BJ (cell line): ENCODE measurements around the gene RERE. TPM values are rescaled to one million over a fixed set of nuclear protein-coding genes. Genes with fewer than 3 reads are reported as not detected.

Experiments used
- CTCF ChIA-PET: fragments of 350-600 bp; formaldehyde crosslinking; extraction: SDS; loops from one replicate; lab custom pipeline; 2021; ENCODE audit warnings: antibody characterized with exemption, inconsistent platforms; lab: Yijun Ruan, JAX
- POLR2A ChIA-PET: fragments of 300-600 bp; sonication (Branson Sonifier 250); formaldehyde crosslinking; extraction: SDS; loops from one replicate; lab custom pipeline; 2021; ENCODE audit warnings: antibody characterized with exemption; lab: Charles Lee
- DNase-seq: peaks from one replicate; pipeline ENCODE4 v3.0.0-alpha.2; 2011; ENCODE audit warnings: low read depth
- H3K27me3 ChIP-seq: 2 replicates; pipeline ENCODE4 v1.6.0; 2011; ENCODE audit warnings: low read length; ENCODE audit not compliant: control insufficient read depth, insufficient read depth
- H3K36me3 ChIP-seq: 2 replicates; pipeline ENCODE4 v1.5.1; 2011; ENCODE audit warnings: low read length; ENCODE audit not compliant: control insufficient read depth, insufficient read depth
- H3K4me3 ChIP-seq: 2 replicates; pipeline ENCODE4 v1.5.1; 2011; ENCODE audit warnings: low read depth, mild to moderate bottlenecking, control low read depth, low read length
- CTCF ChIP-seq: IDR thresholded peaks from 2 replicates; pipeline ENCODE4 v1.5.1; 2011; ENCODE audit warnings: low read depth, mild to moderate bottlenecking, control low read depth, inconsistent platforms, low read length, moderate library complexity; ENCODE audit not compliant: insufficient read depth
- polyA plus RNA-seq: library from polyadenylated mRNA; depleted of rRNA; stranded (reverse); fragments of >200 nt; gene quantifications from 2 replicates; pipeline ENCODE4 v1.2.3, GENCODE V29; 2011

Gene RERE
- polyA plus RNA-seq, 1 experiment = 3.8 TPM

- ChIA-PET POLR2A (no interaction called here), CTCF (interaction anchor here (0.9 to 2.0 kb wide), 3 partner anchors 22 to 383 kb away, joined by 3 to 7 read pairs (median 3); no protein-coding TSS in a partner anchor)
- no peak for TF ChIP-seq CTCF
- Histone ChIP-seq H3K27me3 (no peaks in the 10 kb centered on the region), H3K36me3 (no peaks in the 10 kb centered on the region), H3K4me3 (no peak overlapping the region)
- no peak for DNase-seq
Measured at GRCh38 chr1:8465692-8466091, 351.7 kb downstream of the RERE start.

GRCh38 chr1:8465013-8465412 is 352.4 kb downstream of the RERE start:
- CTCF ChIA-PET = interaction anchor here (0.9 to 2.0 kb wide), 5 partner anchors 11 to 384 kb away, joined by 3 to 7 read pairs (median 3); no protein-coding TSS in a partner anchor
- DNase-seq = no peak
- no peak for TF ChIP-seq CTCF

GRCh38 chr1:8464377-8464776 is 353.1 kb downstream of the RERE start:
- ChIA-PET CTCF (interaction anchor here (0.9 to 2.0 kb wide), 4 partner anchors 12 to 262 kb away, joined by 3 to 7 read pairs (median 4); no protein-coding TSS in a partner anchor), POLR2A (no interaction called here)

More at GRCh38 chr1:8465013-8465412, 352.4 kb downstream of the RERE start:
- no peak overlapping the region for H3K4me3 ChIP-seq
- no peaks in the 10 kb centered on the region for H3K27me3 ChIP-seq
- POLR2A ChIA-PET = no interaction called here
- H3K36me3 ChIP-seq = no peaks in the 10 kb centered on the region

GRCh38 chr1:8463144-8463927 is 354.1 kb downstream of the RERE start:
- Histone ChIP-seq H3K4me3 (no peak overlapping the region), H3K36me3 (no peaks in the 10 kb centered on the region), H3K27me3 (no peaks in the 10 kb centered on the region)
- ChIA-PET CTCF (interaction anchor here (0.7 to 2.3 kb wide), 6 partner anchors 10 to 385 kb away, joined by 3 to 5 read pairs (median 4); no protein-coding TSS in a partner anchor), POLR2A (interaction anchor here (0.7 kb wide), 1 partner anchor 47 kb away, joined by 4 read pairs; no protein-coding TSS in a partner anchor)
- TF ChIP-seq CTCF = no peak
- no peak for DNase-seq

More at GRCh38 chr1:8464377-8464776, 353.1 kb downstream of the RERE start:
- Histone ChIP-seq H3K27me3 (no peaks in the 10 kb centered on the region), H3K36me3 (no peaks in the 10 kb centered on the region), H3K4me3 (no peak overlapping the region)
- no peak for DNase-seq
- no peak for TF ChIP-seq CTCF

GRCh38 chr1:8462371-8462892 is 355.0 kb downstream of the RERE start:
- Histone ChIP-seq H3K4me3 (no peak overlapping the region), H3K27me3 (no peaks in the 10 kb centered on the region), H3K36me3 (no peaks in the 10 kb centered on the region)
- no peak for TF ChIP-seq CTCF
- CTCF ChIA-PET = interaction anchor here (0.7 to 2.3 kb wide), 6 partner anchors 9 to 386 kb away, joined by 3 to 5 read pairs (median 4); no protein-coding TSS in a partner anchor
- POLR2A ChIA-PET = no interaction called here
- no peak for DNase-seq
